Measurements from ENCODE around the gene LTB4R2. TPM values are rescaled to one million over a fixed set of nuclear protein-coding genes. Genes with fewer than 3 reads are reported as not detected.

LTB4R2 gene
- total and polyA plus RNA-seq, 2 of the 8 experiments (the other 6 are each of a cell fraction or from before 2014, with no cell fraction given), result 5.3 to 6.7 TPM

DNA sequence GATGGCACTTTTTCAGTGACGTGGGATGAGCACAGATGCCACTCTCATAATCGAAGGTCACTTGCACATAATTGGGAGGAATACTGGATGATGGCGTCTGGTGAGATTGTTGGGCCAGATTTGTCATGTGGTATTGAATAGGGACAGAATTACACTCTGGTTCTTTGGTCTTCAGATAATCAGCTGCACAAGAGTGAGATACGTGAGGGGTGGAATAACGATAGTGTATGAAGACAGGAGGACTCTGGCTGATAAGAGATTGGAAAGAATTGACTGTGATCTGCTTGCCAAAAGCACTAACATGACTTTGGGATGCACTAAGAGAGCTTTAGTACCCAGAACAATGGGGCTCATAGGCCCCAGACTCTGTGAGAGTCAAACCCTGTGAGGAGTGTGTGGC is 31.5 kb upstream of the LTB4R2 start:
- H3K9ac ChIP-seq (replicated peaks in 1 of 4; ENCODE audit: extremely low read depth in 1 of 4, low read depth in 3 of 4, low read length in 3 of 4), result no peak overlapping the region
- H4K8ac ChIP-seq (ENCODE audit: extremely low read depth, insufficient read depth, low read length), result no peak overlapping the region
- H3K27me3 ChIP-seq (replicated peaks in 1 of 4; ENCODE audit: control insufficient read depth in 3 of 4, extremely low read depth in 1 of 4, insufficient read depth in 3 of 4, low read length in 3 of 4), result no peaks in the 10 kb centered on the region
- 92% methylated on average over 5 of the region's 5 CpGs; no CpG with 5 or more reads in 1 of the 2 experiments for WGBS, 2 experiments (ENCODE audit: extremely low coverage in 1 of 2, insufficient coverage in 1 of 2, insufficient read length in 1 of 2, insufficient replicate concordance in 2 of 2, low coverage in 1 of 2, low lambda C conversion rate in 2 of 2, missing lambda C conversion rate in 1 of 2)
- H4K20me1 ChIP-seq (replicated peaks in 1 of 2; ENCODE audit: control insufficient read depth in 1 of 2, insufficient read depth in 2 of 2, low read length in 2 of 2), result peaks cover 0 to 3% of the 10 kb centered on the region in 2 experiments
- no peak for DNase-seq (ENCODE audit: low read depth in 1 of 2, low spot score in 2 of 2)
- ChIA-PET CTCF (ENCODE audit: partially characterized antibody) (interaction anchor here (1.0 to 11.5 kb wide), 6 partner anchors 13 to 51 kb away, joined by 3 to 137 read pairs (median 3); partner anchors contain the start of genes DHRS1, NOP9 and TINF2), POLR2A (ENCODE audit: partially characterized antibody) (interaction anchor here (0.7 to 2.3 kb wide), 4 partner anchors 10 to 102 kb away, joined by 3 to 9 read pairs (median 6); no protein-coding TSS in a partner anchor)
- H2AK5ac ChIP-seq (ENCODE audit: low read depth, low read length), result no peak overlapping the region
- H3K79me2 ChIP-seq (ENCODE audit: control insufficient read depth in 1 of 2, insufficient read depth in 2 of 2, low read length in 2 of 2), result no peaks in the 10 kb centered on the region
- no peak overlapping the region for H3K27ac ChIP-seq (ENCODE audit: low read depth, low read length)
- H3K56ac ChIP-seq (replicated peaks; ENCODE audit: insufficient read length, low read depth, low read length), result no peak overlapping the region
- FAIRE-seq, result no peak
- H3K4ac ChIP-seq (replicated peaks; ENCODE audit: insufficient read length, low read depth, low read length), result no peak overlapping the region
- H4K91ac ChIP-seq (replicated peaks; ENCODE audit: insufficient read length, low read length), result no peak overlapping the region
- no peaks in the 10 kb centered on the region for H3K9me3 ChIP-seq (ENCODE audit: insufficient read depth in 2 of 2, low read depth in 1 of 2, low read length in 1 of 2)
- no peak overlapping the region for H4K5ac ChIP-seq (ENCODE audit: insufficient read length, low read depth, low read length)
- H2BK12ac ChIP-seq (ENCODE audit: low read depth, low read length), result no peak overlapping the region
- H3K23ac ChIP-seq (ENCODE audit: insufficient read length), result no peak overlapping the region
- no peak overlapping the region for H2BK5ac ChIP-seq (ENCODE audit: low read depth, low read length)
- H3K23me2 ChIP-seq (ENCODE audit: low read depth, low read length), result no peaks in the 10 kb centered on the region
- H2BK15ac ChIP-seq (ENCODE audit: low read length), result no peak overlapping the region
- H2BK20ac ChIP-seq (ENCODE audit: low read length), result no peak overlapping the region
- H3K4me1 ChIP-seq (replicated peaks in 1 of 4; ENCODE audit: control insufficient read depth in 3 of 4, insufficient read depth in 4 of 4, low read length in 3 of 4), result no peaks in the 10 kb centered on the region
- H3K14ac ChIP-seq (ENCODE audit: insufficient read length), result no peak overlapping the region
- no peaks in the 10 kb centered on the region for H3K79me1 ChIP-seq (ENCODE audit: low read depth, low read length)
- no peak overlapping the region for H2BK120ac ChIP-seq (replicated peaks; ENCODE audit: low read depth, low read length)
- no peaks in the 10 kb centered on the region for H3K36me3 ChIP-seq (ENCODE audit: control insufficient read depth in 2 of 4, insufficient read depth in 4 of 4, low read length in 3 of 4)
- H3K18ac ChIP-seq (ENCODE audit: extremely low read depth, low read length), result no peak overlapping the region
- no peak overlapping the region for H3K4me3 ChIP-seq (ENCODE audit: extremely low read depth in 1 of 4, insufficient read depth in 2 of 4, low read depth in 3 of 4, low read length in 4 of 4)
- H3K4me2 ChIP-seq (ENCODE audit: insufficient read depth in 1 of 2, low read depth in 2 of 2, low read length in 2 of 2), result no peak overlapping the region
- no peak overlapping the region for H2AFZ ChIP-seq (ENCODE audit: low read length)
- TF ChIP-seq RXRA (IDR thresholded peaks at IDR 0.05; ENCODE audit: insufficient read depth, low read depth, low read length) (no peak), ASH2L (IDR thresholded peaks at IDR 0.05; ENCODE audit: low read length) (no peak), HDAC6 (IDR thresholded peaks at IDR 0.05; ENCODE audit: low read depth, low read length) (no peak), SIX5 (IDR thresholded peaks at IDR 0.05; ENCODE audit: low read depth, low read length) (no peak), GTF2F1 (IDR thresholded peaks at IDR 0.05; ENCODE audit: borderline replicate concordance, low read depth, low read length) (no peak), SAP30 (IDR thresholded peaks at IDR 0.05; ENCODE audit: insufficient read depth, insufficient replicate concordance, low read length) (no peak), EGR1 (IDR thresholded peaks at IDR 0.05; ENCODE audit: borderline replicate concordance, low read depth, low read length) (no peak), EZH2 (IDR thresholded peaks at IDR 0.05; ENCODE audit: low read depth, low read length, severe bottlenecking) (no peak), TAF7 (optimal IDR thresholded peaks at IDR 0.05; ENCODE audit: borderline replicate concordance, low read depth, low read length) (no peak), TBP (IDR thresholded peaks at IDR 0.05; ENCODE audit: low read depth, low read length) (no peak), BACH1 (IDR thresholded peaks at IDR 0.05; ENCODE audit: low read length) (no peak), RBBP5 (IDR thresholded peaks at IDR 0.05; ENCODE audit: borderline replicate concordance, low read depth, low read length) (no peak), SRF (IDR thresholded peaks at IDR 0.05; ENCODE audit: low read depth, low read length) (no peak)
- TF ChIP-seq, protein P1, sequence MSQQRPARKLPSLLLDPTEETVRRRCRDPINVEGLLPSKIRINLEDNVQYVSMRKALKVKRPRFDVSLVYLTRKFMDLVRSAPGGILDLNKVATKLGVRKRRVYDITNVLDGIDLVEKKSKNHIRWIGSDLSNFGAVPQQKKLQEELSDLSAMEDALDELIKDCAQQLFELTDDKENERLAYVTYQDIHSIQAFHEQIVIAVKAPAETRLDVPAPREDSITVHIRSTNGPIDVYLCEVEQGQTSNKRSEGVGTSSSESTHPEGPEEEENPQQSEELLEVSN (IDR thresholded peaks at IDR 0.05), result no peak
